Activated naive CD4-positive, alpha-beta T cell treated with anti-CD3 and anti-CD28 coated beads, Interleukin-2, amount 50 U/mL, for 72 hours (primary cell): ENCODE data around the gene GARIN5A. TPM values are rescaled to one million over a fixed set of nuclear protein-coding genes. Genes with fewer than 3 reads are reported as not detected.

ENCODE experiments used
- ATAC-seq, 2 donors: fragments of 150-1000 bp; cut with Tn5 transposase; 2 replicates each; pipeline ENCODE4 v1.10.0; 2021; ENCODE audit warnings: mild to moderate bottlenecking in 2 of 2, moderate library complexity in 2 of 2
- DNase-seq, 2 donors: peaks; one replicate each; pipeline ENCODE4 v3.0.0; 2021 to 2022; ENCODE audit warnings: low spot score in 2 of 2
- H3K27ac Mint-ChIP-seq, 2 donors: one replicate each; pipeline ENCODE4 v1.8.0; 2022; ENCODE audit warnings: mild to moderate bottlenecking in 2 of 2, mixed read lengths in 2 of 2
- H3K36me3 Mint-ChIP-seq, 2 donors: one replicate each; pipeline ENCODE4 v1.8.0; 2022; ENCODE audit warnings: mixed read lengths in 2 of 2
- H3K9me3 Mint-ChIP-seq, 2 donors: one replicate each; pipeline ENCODE4 v1.8.0; 2022; ENCODE audit warnings: mixed read lengths in 2 of 2
- total RNA-seq, 2 donors: library from RNA; stranded (reverse); gene quantifications; one replicate each; pipeline ENCODE4 v1.2.3, GENCODE V29; 2022

The GARIN5A gene
- total RNA-seq, 2 donors from 2014 or later: 0.60 to 0.96 TPM

DNA sequence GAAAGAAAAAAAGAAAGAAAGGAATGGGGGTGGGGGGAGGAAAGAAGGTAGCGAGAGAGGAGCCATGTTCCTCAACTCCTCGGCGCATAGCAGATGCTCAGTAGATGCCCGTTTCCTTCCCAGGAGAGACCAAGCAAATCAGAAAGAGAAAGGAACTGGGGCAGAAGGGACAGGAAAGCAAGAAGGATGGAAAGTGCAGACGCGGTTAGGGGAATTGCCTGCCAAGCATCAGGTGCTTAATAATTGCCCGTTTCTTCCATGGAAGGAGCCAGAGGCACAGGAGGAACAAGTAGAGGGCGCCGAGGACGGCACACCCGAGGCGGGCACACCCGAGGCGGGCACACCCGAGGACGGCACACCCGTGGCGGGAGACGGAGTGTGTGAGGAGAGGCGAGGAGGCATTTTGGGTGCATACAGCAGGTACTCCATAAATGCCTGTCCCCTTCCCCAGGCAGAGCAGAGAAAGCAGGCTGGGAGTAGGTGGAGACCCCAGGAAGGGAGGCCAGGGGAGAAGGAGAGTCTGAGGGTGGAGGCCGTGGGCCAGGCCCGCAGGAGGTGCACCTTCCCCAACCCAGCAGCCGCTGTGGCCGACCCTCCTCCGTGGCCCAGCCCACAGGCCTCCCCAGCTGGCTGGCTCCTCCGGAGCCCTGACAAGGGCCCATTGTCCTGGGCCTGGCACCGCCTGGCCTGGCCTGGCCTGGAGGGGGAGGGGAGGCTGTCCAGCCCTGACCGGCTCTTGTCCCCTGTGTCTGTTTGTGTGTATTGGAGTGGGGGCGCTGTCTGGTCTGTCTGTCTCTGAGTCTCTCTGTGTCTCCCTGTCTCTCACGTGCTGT lies 19.8 kb upstream of the GARIN5A start:
- no peak overlapping the region for H3K27ac Mint-ChIP-seq
- ATAC-seq (no peak), DNase-seq (peak in 1 of 2 donors; percentile 42)
- no peaks in the 10 kb centered on the region for H3K36me3 Mint-ChIP-seq
- no peaks in the 10 kb centered on the region for H3K9me3 Mint-ChIP-seq

DNA sequence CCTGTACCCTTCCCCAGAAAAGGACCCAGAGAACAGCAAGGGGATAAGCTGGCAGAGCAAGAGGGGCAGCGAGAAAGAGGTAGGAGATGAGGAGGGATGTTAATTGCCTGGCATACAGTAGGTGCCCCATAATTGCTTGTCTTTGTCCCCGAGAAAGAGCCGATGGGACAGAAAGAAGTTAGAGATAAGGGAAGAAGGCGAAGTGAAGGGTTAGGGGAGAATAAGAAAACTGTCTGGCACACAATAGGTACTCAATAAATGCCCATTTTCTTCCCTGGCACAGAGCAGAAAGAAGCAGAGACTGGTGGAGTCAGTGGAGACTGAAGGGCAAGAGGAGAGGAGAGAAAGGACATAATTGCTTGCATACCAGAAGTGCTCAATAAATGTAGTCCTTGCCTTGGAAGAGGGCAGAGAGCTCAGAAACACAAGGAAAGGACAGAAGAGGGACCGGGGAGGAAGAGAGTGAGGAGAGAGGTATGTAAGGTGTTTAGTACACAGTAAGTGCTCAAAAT lies 18.4 kb upstream of the GARIN5A start:
- H3K36me3 Mint-ChIP-seq: no peaks in the 10 kb centered on the region
- no peak for DNase-seq
- H3K27ac Mint-ChIP-seq: peak overlapping the region in 1 of 2 donors; percentile 45
- no peaks in the 10 kb centered on the region for H3K9me3 Mint-ChIP-seq
- ATAC-seq: no peak

DNA sequence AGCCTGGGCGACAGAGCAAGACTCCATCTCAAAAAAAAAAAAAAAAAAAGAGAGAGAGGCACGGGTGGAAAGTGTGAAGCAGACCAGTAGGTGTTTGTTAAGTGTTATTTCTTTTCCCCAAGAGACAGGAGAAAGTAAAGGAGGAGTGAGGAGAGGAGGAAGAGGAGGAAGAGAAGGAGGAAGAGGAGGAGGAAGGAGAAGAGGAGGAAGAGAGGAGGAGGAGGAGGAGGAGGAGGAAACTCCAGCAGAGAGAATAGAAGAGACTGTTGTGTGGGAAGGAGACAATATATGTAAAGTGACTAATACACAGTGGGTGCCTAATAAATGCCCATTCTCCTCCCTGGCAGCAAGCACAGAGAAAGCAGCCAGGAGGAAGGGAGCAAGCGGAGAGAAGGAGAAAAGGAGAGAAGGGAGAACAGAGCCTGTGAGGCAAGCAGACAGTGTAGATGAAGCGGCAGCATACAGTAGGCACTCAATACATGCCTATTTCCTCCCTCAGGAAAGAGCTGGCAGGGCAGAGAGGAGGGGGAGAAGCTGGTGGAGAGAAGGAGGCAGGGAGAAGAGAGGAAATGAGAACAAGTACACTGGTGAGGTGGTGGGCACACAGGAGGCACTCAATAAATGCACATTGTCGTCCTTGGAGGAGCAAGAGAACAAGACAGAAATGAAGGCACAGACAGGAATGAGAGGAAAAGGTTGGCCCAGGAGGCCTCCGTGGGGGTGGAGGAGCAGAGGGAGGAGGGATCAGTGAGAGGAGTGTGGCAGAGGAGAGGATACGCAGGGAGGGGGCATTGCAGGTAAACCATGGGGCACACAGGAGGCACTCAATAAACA lies 17.8 kb upstream of the GARIN5A start:
- Mint-ChIP-seq H3K27ac (peak overlapping the region in 1 of 2 donors; percentile 45), H3K36me3 (no peaks in the 10 kb centered on the region), H3K9me3 (no peaks in the 10 kb centered on the region)
- no peak for ATAC-seq
- DNase-seq: no peak

DNA sequence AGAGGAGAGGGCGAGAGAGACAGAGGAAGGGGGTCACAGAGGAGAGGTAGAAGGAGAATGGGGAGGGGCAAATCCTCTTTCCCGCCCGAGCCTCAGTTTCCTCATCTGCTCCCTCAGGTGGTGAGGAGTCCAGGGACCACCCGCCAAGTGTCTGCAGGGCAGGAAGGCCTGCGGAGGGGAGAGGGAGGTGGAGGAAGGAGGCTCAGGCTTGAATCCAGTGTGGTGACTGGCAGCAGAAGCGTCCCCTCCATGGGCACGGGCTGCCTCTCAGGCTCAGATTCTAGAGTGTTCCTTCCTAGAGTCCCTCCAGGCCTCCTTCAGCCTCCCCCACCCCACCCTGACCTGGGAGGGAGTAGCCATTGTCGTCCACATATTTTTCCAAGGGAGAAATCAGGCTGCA lies 16.5 kb upstream of the GARIN5A start:
- H3K9me3 Mint-ChIP-seq: no peaks in the 10 kb centered on the region
- no peak for DNase-seq
- no peaks in the 10 kb centered on the region for H3K36me3 Mint-ChIP-seq
- no peak for ATAC-seq
- no peak overlapping the region for H3K27ac Mint-ChIP-seq

DNA sequence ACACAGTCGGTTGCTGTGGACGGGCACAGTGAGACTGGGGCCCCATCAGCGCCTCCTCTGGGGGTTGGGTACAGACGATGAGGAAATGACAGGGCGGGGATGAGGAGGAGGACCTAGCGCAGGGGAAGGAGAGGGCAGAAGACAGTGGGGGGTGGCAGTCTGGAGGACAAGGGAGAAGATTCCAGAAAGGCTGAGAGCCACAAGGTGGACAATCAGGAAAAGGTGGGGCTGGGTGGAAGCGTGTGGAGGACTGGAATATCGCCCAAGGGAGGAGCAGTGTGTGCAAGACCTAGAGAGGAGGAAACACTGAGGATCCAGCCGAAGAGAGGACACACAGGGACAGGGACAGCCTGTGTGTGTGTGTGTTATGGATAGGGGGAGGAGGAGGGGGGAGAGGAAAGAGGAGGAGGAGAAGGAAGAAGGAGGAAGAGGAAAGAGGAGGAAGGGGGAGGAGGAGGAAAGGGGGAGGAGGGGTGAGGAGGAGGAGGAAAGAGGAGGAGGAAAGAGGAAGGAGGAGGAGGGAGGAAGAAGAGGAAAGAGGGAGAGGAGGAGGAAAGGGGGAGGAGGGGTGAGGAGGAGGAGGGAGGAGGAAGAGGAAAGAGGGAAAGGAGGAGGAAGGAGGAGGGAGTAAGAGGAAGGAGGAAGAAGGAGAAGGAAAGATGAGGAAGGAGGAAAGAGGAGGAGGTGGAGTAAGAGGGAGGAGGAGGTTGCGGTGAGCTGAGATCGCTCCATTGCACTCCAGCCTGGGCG lies 15.8 kb upstream of the GARIN5A start:
- H3K9me3 Mint-ChIP-seq: no peaks in the 10 kb centered on the region
- ATAC-seq (peak; percentile 57 to 81), DNase-seq (no peak)
- no peaks in the 10 kb centered on the region for H3K36me3 Mint-ChIP-seq
- H3K27ac Mint-ChIP-seq: peak overlapping the region; percentile 47 to 76

DNA sequence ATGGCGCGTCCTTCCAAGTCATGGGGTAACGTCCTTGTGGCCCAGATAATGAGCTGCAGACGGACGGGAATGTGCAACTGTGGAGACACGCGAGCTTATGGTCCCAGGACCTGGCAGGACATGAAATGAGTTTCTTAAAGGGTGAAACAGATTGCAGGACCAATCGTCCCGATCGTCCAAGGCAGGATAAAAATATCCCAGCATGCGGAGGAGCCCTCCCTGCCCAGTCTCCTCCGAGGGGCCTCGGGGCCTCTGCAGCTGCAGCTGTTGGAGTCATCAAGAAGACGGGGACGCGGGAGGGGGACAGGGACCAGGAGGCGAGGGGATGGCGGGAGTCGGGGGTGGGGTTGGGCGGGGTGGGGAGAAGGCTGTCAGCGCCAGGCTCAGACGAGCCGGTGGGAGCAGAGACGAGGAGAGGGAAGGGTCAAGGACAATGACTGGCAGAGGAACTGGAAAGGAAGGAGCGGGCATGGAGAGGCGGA lies 14.4 kb upstream of the GARIN5A start:
- peak overlapping the region in 1 of 2 donors; percentile 76 for H3K27ac Mint-ChIP-seq

DNA sequence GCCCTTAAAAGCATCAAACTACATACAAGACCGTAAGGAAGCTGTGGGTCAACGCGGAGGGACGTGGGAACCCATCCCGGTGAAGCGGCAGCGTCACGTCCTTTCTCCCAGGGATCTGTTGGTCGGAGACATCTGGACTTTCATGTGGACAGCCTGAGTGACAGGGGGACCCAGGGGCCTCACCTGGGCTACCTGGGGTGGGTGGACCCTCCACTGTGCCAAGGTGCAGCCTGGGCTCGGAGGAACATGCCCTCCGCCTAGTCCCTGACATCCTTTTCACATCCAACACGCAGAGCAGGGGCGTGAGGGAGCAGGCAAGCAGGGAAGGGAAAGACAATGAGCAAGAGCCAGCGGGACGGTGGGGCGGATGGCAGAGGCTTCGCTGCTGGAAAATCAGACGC lies 13.8 kb upstream of the GARIN5A start:
- no peak for DNase-seq
- ATAC-seq: no peak
- Mint-ChIP-seq H3K9me3 (peaks cover 0 to 4% of the 10 kb centered on the region in 2 donors), H3K27ac (peak overlapping the region in 1 of 2 donors; percentile 76), H3K36me3 (peaks cover 0 to 16% of the 10 kb centered on the region in 2 donors)

More for the DNA sequence above, 14.4 kb upstream of the GARIN5A start:
- no peaks in the 10 kb centered on the region for H3K9me3 Mint-ChIP-seq
- DNase-seq: no peak
- no peak for ATAC-seq
- H3K36me3 Mint-ChIP-seq: peaks cover 0 to 11% of the 10 kb centered on the region in 2 donors

DNA sequence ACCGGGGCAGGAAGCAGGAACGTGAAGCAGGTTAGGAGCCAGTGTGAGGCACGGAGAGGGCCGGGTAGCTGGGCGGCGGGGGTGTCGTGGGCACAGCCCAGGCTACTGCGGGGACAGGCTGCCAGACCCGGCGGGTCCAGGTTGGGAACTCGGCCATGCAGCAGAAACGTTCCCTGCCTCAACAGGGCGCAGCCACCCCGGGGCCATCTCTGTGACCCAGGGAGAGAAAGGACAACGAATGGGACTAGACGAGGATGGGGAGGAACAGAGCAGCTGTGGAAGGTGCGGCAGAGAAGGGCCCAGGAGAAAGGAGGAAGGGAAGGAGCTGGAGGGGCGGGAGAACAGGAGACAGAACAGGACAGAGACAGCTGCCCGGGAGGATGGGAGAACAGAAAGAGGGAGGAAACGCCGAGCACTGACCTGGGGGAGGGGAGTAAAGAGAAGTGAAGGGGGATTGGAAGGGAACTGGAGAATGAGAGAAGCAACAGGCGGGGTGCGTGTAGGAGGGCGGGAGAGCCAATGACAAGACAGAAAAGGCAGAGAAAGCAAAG lies 12.9 kb upstream of the GARIN5A start:
- H3K36me3 Mint-ChIP-seq: peaks cover 0 to 22% of the 10 kb centered on the region in 2 donors
- peak overlapping the region in 1 of 2 donors; percentile 42 for H3K27ac Mint-ChIP-seq
- DNase-seq (no peak), ATAC-seq (no peak)
- peaks cover 0 to 4% of the 10 kb centered on the region in 2 donors for H3K9me3 Mint-ChIP-seq

DNA sequence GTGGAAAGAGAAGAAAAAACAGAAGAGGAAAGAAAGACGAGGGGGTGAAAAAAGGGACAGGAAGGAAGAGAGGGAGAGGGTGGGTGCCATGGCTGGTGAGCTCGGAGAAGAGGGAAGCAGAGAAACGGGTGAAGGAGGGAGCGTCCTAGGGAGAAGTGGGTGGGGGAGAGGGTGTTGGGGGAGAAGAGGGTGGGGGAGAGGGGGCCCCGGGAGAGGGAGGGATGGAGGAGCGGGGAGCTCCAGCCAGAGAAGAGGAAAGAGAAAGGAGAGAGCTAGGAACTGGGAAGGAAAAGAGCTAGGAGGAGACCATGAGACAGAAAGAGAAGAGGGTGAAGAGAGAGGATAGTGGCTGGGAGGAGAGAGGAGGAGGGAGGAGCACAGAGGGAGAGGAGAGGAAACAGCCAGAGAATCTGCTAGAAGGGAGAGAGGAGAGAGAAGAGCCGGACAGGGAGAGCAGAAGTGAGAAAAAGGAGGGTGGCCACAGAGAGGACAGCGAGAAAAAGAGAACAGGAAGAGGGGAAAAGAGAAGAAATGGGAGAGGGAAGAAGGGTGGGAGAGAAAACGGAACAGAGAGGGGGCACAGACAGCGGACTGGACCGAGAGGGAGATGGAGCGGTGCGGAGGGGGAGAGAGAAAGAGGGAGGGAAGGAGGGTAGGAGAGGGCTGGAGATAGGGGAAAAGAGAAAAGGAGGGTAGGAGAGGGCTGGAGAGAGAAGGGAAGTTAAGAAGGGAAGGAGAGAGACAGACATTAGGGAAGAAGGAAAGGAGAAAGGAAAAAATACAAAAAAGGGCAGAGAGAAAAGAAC lies 11.9 kb upstream of the GARIN5A start:
- no peak for ATAC-seq
- DNase-seq: no peak
- peak overlapping the region; percentile 15 to 42 for H3K27ac Mint-ChIP-seq

DNA sequence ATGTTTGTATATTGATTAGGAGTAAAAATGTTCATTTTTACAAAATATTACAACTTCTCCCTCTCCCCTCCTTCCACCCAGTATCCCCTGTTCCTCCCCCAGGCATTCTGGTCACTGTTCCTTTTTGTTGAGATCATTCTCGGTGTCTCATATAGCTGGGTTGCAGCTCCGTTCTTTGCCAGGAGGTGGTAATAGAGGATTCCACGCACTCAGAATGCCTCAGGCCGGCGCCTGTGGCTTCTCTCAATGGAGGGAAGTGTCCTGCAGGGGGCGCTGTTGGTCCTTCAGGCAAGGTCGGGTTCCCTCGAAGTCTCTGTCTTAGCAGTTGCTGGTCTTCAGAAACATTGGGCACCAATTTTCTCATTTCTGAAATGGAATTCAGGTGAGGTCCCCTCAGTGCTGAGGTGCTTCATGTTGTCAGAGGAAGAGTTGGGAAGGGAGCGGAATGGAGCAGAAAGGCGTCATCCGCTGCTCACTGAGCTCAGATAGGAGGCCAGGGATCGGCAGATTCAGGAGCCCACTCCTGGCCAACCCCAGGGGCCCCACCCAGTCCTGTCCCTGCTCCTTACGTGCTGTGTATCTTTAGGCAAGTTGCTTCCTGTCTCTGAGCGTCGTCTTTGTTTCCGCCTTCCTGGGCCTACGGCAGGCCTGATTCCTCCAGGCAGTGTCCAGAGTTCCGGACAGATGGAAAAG lies 10.3 kb upstream of the GARIN5A start:
- peaks cover 0 to 4% of the 10 kb centered on the region in 2 donors for H3K9me3 Mint-ChIP-seq
- peak; percentile 39 to 68 for ATAC-seq
- H3K27ac Mint-ChIP-seq: peak overlapping the region in 1 of 2 donors; percentile 19
- peaks cover 4 to 27% of the 10 kb centered on the region in 2 donors for H3K36me3 Mint-ChIP-seq
- DNase-seq: peak in 1 of 2 donors; percentile 77

More for the DNA sequence above, 11.9 kb upstream of the GARIN5A start:
- peaks cover 0 to 22% of the 10 kb centered on the region in 2 donors for H3K36me3 Mint-ChIP-seq
- H3K9me3 Mint-ChIP-seq: peaks cover 0 to 4% of the 10 kb centered on the region in 2 donors

DNA sequence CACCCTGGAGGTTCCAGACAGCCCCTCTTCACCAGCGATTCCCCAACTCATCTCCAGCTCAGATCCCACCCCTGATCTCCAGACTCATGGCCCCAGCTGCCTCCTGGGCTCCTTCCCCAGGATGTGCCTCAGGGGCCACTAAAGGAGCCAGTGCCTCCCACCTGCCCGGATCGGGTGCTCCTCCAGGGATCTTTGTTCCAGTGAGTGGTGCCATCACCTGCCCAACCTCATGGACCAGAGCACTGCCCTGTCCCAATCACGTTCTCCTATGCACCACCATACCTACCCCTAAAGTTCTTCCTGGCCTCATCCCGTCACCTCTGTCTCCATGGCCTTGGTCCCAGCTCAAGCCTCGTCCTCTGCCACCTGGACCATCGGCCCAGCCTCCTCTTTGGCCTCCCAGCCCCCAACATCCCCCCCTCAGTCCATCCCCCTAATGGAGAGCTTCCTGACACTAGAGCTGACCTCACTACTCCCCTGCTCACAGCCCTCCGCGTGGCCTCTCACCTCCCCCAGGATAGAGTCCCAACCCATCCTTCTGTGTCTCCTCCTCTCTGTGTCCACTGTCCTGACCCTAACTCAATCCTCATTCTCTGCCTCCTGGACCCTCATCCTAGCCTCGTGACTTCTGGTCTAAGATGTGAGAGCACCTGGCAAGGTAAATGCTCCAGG lies 8.8 kb upstream of the GARIN5A start:
- peaks cover 0 to 4% of the 10 kb centered on the region in 2 donors for H3K9me3 Mint-ChIP-seq
- DNase-seq: no peak

DNA sequence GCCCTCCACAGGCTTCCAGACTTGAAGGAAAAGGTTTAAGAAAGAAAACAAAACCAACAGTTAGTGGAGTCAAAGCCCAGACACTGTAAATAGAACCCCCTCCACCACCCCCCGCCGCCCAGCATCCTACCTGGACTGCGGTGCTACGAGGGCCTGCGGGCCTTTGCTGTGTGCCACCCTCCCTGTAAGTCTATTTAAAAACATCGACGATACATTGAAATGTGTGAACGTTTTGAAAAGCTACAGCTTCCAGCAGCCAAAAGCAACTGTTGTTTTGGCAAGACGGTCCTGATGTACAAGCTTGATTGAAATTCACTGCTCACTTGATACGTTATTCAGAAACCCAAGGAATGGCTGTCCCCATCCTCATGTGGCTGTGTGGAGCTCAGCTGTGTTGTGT lies 6.3 kb upstream of the GARIN5A start:
- H3K9me3 Mint-ChIP-seq: peaks cover 0 to 4% of the 10 kb centered on the region in 2 donors

More for the DNA sequence above, 8.8 kb upstream of the GARIN5A start:
- no peak overlapping the region for H3K27ac Mint-ChIP-seq
- peaks cover 4 to 27% of the 10 kb centered on the region in 2 donors for H3K36me3 Mint-ChIP-seq
- no peak for ATAC-seq

DNA sequence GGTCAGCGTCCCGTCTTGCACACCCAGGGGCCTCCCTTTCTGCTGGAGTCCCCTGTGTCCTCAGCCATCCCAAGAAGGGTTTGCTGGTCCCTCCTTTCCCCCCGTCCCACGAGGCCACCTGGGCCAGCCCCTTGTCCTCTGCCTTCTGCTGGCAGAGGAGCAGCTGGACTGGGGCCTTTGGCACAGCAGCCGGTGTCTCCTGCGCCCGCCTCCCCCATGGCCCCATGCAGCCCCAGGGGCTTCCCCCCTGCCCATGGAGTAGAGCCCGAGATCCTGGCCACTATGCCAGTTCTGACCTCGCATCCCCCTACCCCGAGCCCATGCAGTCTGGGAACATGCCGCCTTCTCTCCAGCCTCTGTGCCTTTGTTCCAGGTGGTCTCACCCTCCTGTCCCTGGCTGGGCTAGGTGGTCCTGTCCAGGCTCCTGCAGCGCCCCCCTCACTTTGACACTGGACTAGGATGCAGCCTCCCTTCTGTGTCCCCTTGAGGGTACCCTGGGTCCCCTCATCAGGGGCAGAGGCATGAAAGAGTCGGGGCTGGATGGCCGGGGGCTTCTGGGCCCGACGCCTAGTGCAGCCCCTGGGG lies 5.7 kb upstream of the GARIN5A start:
- Mint-ChIP-seq H3K9me3 (peaks cover 0 to 4% of the 10 kb centered on the region in 2 donors), H3K27ac (no peak overlapping the region), H3K36me3 (peaks cover 9 to 40% of the 10 kb centered on the region in 2 donors)
- no peak for ATAC-seq
- no peak for DNase-seq

More for the DNA sequence above, 6.3 kb upstream of the GARIN5A start:
- no peak overlapping the region for H3K27ac Mint-ChIP-seq
- peaks cover 4 to 35% of the 10 kb centered on the region in 2 donors for H3K36me3 Mint-ChIP-seq
- DNase-seq: no peak
- ATAC-seq: no peak
